Endothelial cell of umbilical vein (primary cell): ENCODE measurements around the gene LY6G6C.

Source experiments
- JUN ChIP-seq: IDR thresholded peaks from 2 replicates; pipeline ENCODE4 v1.6.1; 2011; ENCODE audit warnings: borderline replicate concordance, low read depth; ENCODE audit not compliant: insufficient read length, insufficient read depth
- MYC ChIP-seq: IDR thresholded peaks from one replicate; pipeline ENCODE4 v1.6.1; 2011; ENCODE audit warnings: mild to moderate bottlenecking, low read depth, low read length
- POLR2A ChIP-seq: IDR thresholded peaks from 2 replicates; pipeline ENCODE4 v1.6.1; 2012; ENCODE audit warnings: low read depth, mild to moderate bottlenecking, control low read depth, low read length
- POLR2AphosphoS5 ChIP-seq: IDR thresholded peaks from 2 replicates; pipeline ENCODE4 v1.6.1; 2012; ENCODE audit warnings: low read depth, mild to moderate bottlenecking, control low read depth, low read length, moderate library complexity; ENCODE audit not compliant: insufficient read depth
- TF ChIP-seq, protein P1 (sequence below), 2 donors: IDR thresholded peaks; 1 replicate in 1 of 2; 2 replicates in 1 of 2; pipeline ENCODE4 v1.5.1; 2011; ENCODE audit warnings: low read length in 2 of 2, mild to moderate bottlenecking in 2 of 2, moderate library complexity in 2 of 2, control low read depth in 1 of 2, inconsistent platforms in 1 of 2, low read depth in 1 of 2; ENCODE audit not compliant: insufficient read depth in 1 of 2; ENCODE audit errors: extremely low read depth in 1 of 2
- TF ChIP-seq, protein P2 (sequence below): IDR thresholded peaks from 2 replicates; pipeline ENCODE4 v1.6.1; 2011; ENCODE audit not compliant: insufficient read depth, insufficient read length

DNA sequence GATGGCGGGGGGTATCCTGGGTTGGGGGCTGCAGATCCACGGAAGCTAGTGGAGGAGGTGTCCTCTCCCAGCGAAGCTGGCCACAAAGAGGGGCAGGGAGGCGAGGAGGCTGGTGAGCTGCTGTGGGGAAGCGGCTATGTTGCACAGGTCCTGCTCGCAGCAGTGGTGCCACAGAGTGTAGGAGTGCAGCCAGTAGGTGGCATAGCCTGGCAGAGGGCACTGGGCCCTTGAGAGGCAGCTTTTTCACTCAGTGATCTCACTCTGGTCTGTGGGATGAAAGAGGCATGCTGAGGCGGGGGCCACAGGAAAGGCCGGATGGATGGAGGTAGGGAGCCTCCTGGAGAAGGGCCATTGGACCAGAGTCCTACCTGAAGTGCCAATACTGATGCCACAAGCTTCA, 9.2 kb downstream of the LY6G6C start:
- TF ChIP-seq, protein P1, sequence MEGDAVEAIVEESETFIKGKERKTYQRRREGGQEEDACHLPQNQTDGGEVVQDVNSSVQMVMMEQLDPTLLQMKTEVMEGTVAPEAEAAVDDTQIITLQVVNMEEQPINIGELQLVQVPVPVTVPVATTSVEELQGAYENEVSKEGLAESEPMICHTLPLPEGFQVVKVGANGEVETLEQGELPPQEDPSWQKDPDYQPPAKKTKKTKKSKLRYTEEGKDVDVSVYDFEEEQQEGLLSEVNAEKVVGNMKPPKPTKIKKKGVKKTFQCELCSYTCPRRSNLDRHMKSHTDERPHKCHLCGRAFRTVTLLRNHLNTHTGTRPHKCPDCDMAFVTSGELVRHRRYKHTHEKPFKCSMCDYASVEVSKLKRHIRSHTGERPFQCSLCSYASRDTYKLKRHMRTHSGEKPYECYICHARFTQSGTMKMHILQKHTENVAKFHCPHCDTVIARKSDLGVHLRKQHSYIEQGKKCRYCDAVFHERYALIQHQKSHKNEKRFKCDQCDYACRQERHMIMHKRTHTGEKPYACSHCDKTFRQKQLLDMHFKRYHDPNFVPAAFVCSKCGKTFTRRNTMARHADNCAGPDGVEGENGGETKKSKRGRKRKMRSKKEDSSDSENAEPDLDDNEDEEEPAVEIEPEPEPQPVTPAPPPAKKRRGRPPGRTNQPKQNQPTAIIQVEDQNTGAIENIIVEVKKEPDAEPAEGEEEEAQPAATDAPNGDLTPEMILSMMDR (IDR thresholded peaks at IDR 0.05; ENCODE audit: extremely low read depth in 1 of 2, insufficient read depth in 1 of 2, low read depth in 1 of 2, low read length in 2 of 2), result peak in 1 of 2 donors; percentile 35
- TF ChIP-seq POLR2AphosphoS5, result no peak
- TF ChIP-seq JUN, result no peak
- no peak for TF ChIP-seq POLR2A
- no peak for TF ChIP-seq MYC
- TF ChIP-seq, protein P2, sequence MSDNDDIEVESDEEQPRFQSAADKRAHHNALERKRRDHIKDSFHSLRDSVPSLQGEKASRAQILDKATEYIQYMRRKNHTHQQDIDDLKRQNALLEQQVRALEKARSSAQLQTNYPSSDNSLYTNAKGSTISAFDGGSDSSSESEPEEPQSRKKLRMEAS, result no peak
